Liver (tissue), 9 donors: ENCODE results near the gene MTMR2. TPM values are rescaled to one million over a fixed set of nuclear protein-coding genes. Genes with fewer than 3 reads are reported as not detected.
A peak's percentile ranks its signal among the peaks of the same experiment; 100 is the strongest.

ENCODE experiments used
- DNase-seq: peaks from one replicate; pipeline ENCODE4 v3.0.0-alpha.2; 2017; ENCODE audit warnings: low spot score
- H3K27ac ChIP-seq, 2 donors: one replicate each; pipeline ENCODE4 v1.7.0; 2013; ENCODE audit warnings: inconsistent platforms in 2 of 2, low read length in 2 of 2, control low read depth in 1 of 2, low read depth in 1 of 2, mild to moderate bottlenecking in 1 of 2
- H3K27me3 ChIP-seq, 4 donors: one replicate each; pipeline versions ENCODE4 v1.6.1 to v1.7.0; 2013; ENCODE audit warnings: low read length in 3 of 4, inconsistent platforms in 1 of 4, mild to moderate bottlenecking in 1 of 4, moderate library complexity in 1 of 4; ENCODE audit not compliant: control insufficient read depth in 4 of 4, insufficient read depth in 4 of 4
- H3K36me3 ChIP-seq, 4 donors: one replicate each; pipeline versions ENCODE4 v1.6.1 to v1.7.0; 2013; ENCODE audit warnings: low read length in 3 of 4, mild to moderate bottlenecking in 3 of 4, low read depth in 1 of 4, moderate library complexity in 1 of 4; ENCODE audit not compliant: control insufficient read depth in 4 of 4, insufficient read depth in 3 of 4
- H3K4me1 ChIP-seq, 4 donors: one replicate each; pipeline versions ENCODE4 v1.6.1 to v1.7.0; 2013; ENCODE audit warnings: low read length in 3 of 4, mild to moderate bottlenecking in 3 of 4, moderate library complexity in 1 of 4; ENCODE audit not compliant: control insufficient read depth in 4 of 4, insufficient read depth in 4 of 4
- H3K4me3 ChIP-seq, 3 donors: one replicate each; pipeline versions ENCODE4 v1.6.1 to v1.7.0; 2013; ENCODE audit warnings: low read length in 3 of 3, control low read depth in 1 of 3, low read depth in 1 of 3, mild to moderate bottlenecking in 1 of 3
- H3K9ac ChIP-seq, 2 donors: one replicate each; pipeline ENCODE4 v1.7.0; 2013; ENCODE audit warnings: low read length in 2 of 2, mild to moderate bottlenecking in 2 of 2, moderate library complexity in 2 of 2, control low read depth in 1 of 2, low read depth in 1 of 2
- H3K9me3 ChIP-seq, 4 donors: one replicate each; pipeline versions ENCODE4 v1.6.1 to v1.7.0; 2013; ENCODE audit warnings: low read length in 3 of 4; ENCODE audit not compliant: control insufficient read depth in 4 of 4
- ATF3 ChIP-seq: IDR thresholded peaks from 2 replicates; pipeline ENCODE4 v1.6.1; 2016; ENCODE audit warnings: antibody characterized with exemption
- EGR1 ChIP-seq, 2 donors: IDR thresholded peaks; 2 replicates each; pipeline ENCODE4 v1.6.1; 2016 to 2018; ENCODE audit warnings: antibody characterized with exemption in 2 of 2, low read depth in 2 of 2
- FOXA1 ChIP-seq: IDR thresholded peaks from 2 replicates; pipeline ENCODE4 v1.6.1; 2016; ENCODE audit warnings: antibody characterized with exemption
- FOXA2 ChIP-seq: IDR thresholded peaks from 2 replicates; pipeline ENCODE4 v1.6.1; 2016; ENCODE audit warnings: antibody characterized with exemption
- GABPA ChIP-seq, 2 donors: IDR thresholded peaks in 1 of 2; conservative IDR thresholded peaks in 1 of 2; 2 replicates each; pipeline ENCODE4 v1.6.1; 2016; ENCODE audit warnings: antibody characterized with exemption in 2 of 2, mild to moderate bottlenecking in 1 of 2, moderate library complexity in 1 of 2
- HNF4A ChIP-seq, 2 donors: conservative IDR thresholded peaks; 2 replicates each; pipeline ENCODE4 v1.6.1; 2016; ENCODE audit warnings: antibody characterized with exemption in 2 of 2, mild to moderate bottlenecking in 2 of 2
- HNF4G ChIP-seq: IDR thresholded peaks from 2 replicates; pipeline ENCODE4 v1.6.1; 2016; ENCODE audit warnings: antibody characterized with exemption
- JUND ChIP-seq, 2 donors: IDR thresholded peaks; 2 replicates each; pipeline ENCODE4 v1.6.1; 2016; ENCODE audit warnings: antibody characterized with exemption in 2 of 2
- NR2F2 ChIP-seq: IDR thresholded peaks from 2 replicates; pipeline ENCODE4 v1.6.1; 2016; ENCODE audit warnings: antibody characterized with exemption
- RAD21 ChIP-seq, 2 donors: IDR thresholded peaks; 2 replicates each; pipeline ENCODE4 v1.6.1; 2016; ENCODE audit warnings: antibody characterized with exemption in 2 of 2, mild to moderate bottlenecking in 2 of 2
- RXRA ChIP-seq, 2 donors: IDR thresholded peaks; 2 replicates each; pipeline ENCODE4 v1.6.1; 2017 to 2018; ENCODE audit warnings: antibody characterized with exemption in 2 of 2, mild to moderate bottlenecking in 1 of 2
- SP1 ChIP-seq: IDR thresholded peaks from 2 replicates; pipeline ENCODE4 v1.6.1; 2018; ENCODE audit warnings: antibody characterized with exemption, mild to moderate bottlenecking
- TAF1 ChIP-seq: conservative IDR thresholded peaks from 2 replicates; pipeline ENCODE4 v1.6.1; 2016; ENCODE audit warnings: antibody characterized with exemption, mild to moderate bottlenecking
- YY1 ChIP-seq: IDR thresholded peaks from 2 replicates; pipeline ENCODE4 v1.6.1; 2016; ENCODE audit warnings: antibody characterized with exemption, mild to moderate bottlenecking
- ZBTB33 ChIP-seq: IDR thresholded peaks from 2 replicates; pipeline ENCODE4 v1.6.1; 2016; ENCODE audit warnings: antibody characterized with exemption
- WGBS: extraction: QIAGEN DNeasy Blood & Tissue Kit; methylation state at CpG from one replicate; pipeline ENCODE4 v1.1.7; 2013; 5-methylcytosine and 5-hydroxymethylcytosine counted together
- polyA plus RNA-seq, 2 donors: library from polyadenylated mRNA; stranded (reverse) in 1 of 2; unstranded in 1 of 2; fragments of 200-250 nt in 1 of 2; fragments of >200 nt in 1 of 2; fragmentation: Nextera tagmentation in 1 of 2; extraction: Ambion mirVana in 1 of 2; gene quantifications; one replicate each; pipeline versions ENCODE4 v1.2.1 to v1.2.3, GENCODE V29; 2013 to 2015
- total RNA-seq, 2 donors: library from RNA; depleted of rRNA; stranded (reverse); fragments of >200 nt; gene quantifications; one replicate each; pipeline ENCODE4 v1.2.3, GENCODE V29; 2014
- TF ChIP-seq, protein P1 (sequence below): IDR thresholded peaks from 2 replicates; pipeline ENCODE4 v1.6.1; 2016; ENCODE audit warnings: antibody characterized with exemption, mild to moderate bottlenecking
- TF ChIP-seq, protein P2 (sequence below): fragments of 150-350 bp; IDR thresholded peaks from 2 replicates; pipeline ENCODE4 v1.5.1; 2017; ENCODE audit warnings: improper control_type of control experiment, low read depth, low read length; ENCODE audit not compliant: missing input control
- TF ChIP-seq, protein P3 (sequence below): IDR thresholded peaks from 2 replicates; pipeline ENCODE4 v1.6.1; 2016; ENCODE audit warnings: antibody characterized with exemption
- donor health status: healthy.
- donor health status: healthy.
- donor health status: healthy.
- donor health status: healthy.
- donor health status: healthy.

The MTMR2 gene
- 1 to 10 TPM; 3.7 to 9.5 TPM for total RNA-seq
- 1 to 10 TPM; 2.0 to 2.6 TPM for polyA plus RNA-seq

DNA sequence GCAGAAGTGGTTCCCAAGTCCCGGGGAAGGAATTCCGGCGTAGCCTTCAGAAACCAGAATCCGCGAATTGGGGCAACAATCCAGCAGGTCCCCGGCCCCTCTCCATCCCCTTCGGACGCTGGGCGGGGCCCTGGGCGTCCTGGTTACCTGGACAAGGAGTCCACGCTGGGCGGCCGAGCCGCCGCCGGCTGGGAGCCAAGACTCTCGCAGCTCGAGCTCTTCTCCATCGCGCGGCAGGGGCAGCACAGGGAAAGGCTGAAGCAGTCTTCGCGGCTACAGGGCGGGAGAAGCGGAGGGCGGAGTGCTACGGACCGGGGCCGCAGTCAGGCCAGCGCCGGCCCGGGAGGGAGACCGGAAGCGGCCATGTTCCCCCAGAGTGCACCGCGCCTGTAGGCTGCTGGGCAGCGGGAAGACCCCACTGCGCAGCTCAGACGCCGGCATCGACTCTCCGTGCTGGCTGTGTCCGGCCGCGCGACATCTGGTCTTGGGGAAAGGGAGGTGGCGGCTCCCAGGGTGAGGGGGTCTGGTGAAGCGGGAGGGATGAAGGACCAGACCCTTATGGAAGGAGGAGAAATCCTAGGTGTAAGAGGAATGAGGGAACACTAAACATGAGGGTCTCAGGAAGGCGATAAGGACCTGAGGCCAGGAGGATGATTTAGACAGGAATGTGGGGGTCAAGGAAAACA lies at the start of gene MTMR2:
TSS of gene MTMR2 (minus strand) at position 380 of the 686 bp plus-strand sequence. CDS start at position 227, 153 bp downstream.
- Histone ChIP-seq H3K9me3 (no peaks in the 10 kb centered on the region), H3K4me1 (peaks cover 0 to 13% (median 10%) of the 10 kb centered on the region in 4 donors), H3K36me3 (no peaks in the 10 kb centered on the region), H3K27me3 (no peaks in the 10 kb centered on the region), H3K27ac (peak within 1 kb of the TSS; percentile 71 to 83), H3K9ac (peak within 1 kb of the TSS; percentile 57 to 77), H3K4me3 (peak within 1 kb of the TSS; percentile 85 to 95 (median 92))
- peak; percentile 77 for DNase-seq
- TF ChIP-seq GABPA (IDR thresholded peaks at IDR 0.05 in 1 of 2, conservative IDR thresholded peaks at IDR 0.05 in 1 of 2) (peak; percentile 29 to 87), YY1 (peak; percentile 98), TAF1 (peak; percentile 79), FOXA2 (no peak), FOXA1 (no peak), ATF3 (no peak), EGR1 (IDR thresholded peaks at IDR 0.05; ENCODE audit: low read depth in 2 of 2) (no peak), HNF4A (conservative IDR thresholded peaks at IDR 0.05) (no peak), JUND (IDR thresholded peaks at IDR 0.05) (no peak), SP1 (no peak), RXRA (IDR thresholded peaks at IDR 0.05) (no peak), RAD21 (IDR thresholded peaks at IDR 0.05) (peak in 1 of 2 donors; percentile 15)
- under 1% methylated on average over 49 of the region's 49 CpGs for WGBS

GRCh38 chr11:95972060-95972459 lies 48.2 kb upstream of the MTMR2 start:
- Histone ChIP-seq H3K9me3 (no peaks in the 10 kb centered on the region), H3K36me3 (no peaks in the 10 kb centered on the region), H3K9ac (no peak overlapping the region), H3K4me3 (no peak overlapping the region), H3K4me1 (no peaks in the 10 kb centered on the region), H3K27me3 (no peaks in the 10 kb centered on the region), H3K27ac (no peak overlapping the region)
- WGBS = 42% methylated on average over 2 of the region's 2 CpGs
- no peak for DNase-seq
- no peak for TF ChIP-seq YY1
- no peak for TF ChIP-seq RXRA (IDR thresholded peaks at IDR 0.05)
- no peak for TF ChIP-seq JUND (IDR thresholded peaks at IDR 0.05)
- no peak for TF ChIP-seq FOXA1
- no peak for TF ChIP-seq NR2F2
- TF ChIP-seq GABPA (IDR thresholded peaks at IDR 0.05 in 1 of 2, conservative IDR thresholded peaks at IDR 0.05 in 1 of 2) = no peak
- no peak for TF ChIP-seq RAD21 (IDR thresholded peaks at IDR 0.05)
- TF ChIP-seq ZBTB33 = no peak
- TF ChIP-seq, protein P1, sequence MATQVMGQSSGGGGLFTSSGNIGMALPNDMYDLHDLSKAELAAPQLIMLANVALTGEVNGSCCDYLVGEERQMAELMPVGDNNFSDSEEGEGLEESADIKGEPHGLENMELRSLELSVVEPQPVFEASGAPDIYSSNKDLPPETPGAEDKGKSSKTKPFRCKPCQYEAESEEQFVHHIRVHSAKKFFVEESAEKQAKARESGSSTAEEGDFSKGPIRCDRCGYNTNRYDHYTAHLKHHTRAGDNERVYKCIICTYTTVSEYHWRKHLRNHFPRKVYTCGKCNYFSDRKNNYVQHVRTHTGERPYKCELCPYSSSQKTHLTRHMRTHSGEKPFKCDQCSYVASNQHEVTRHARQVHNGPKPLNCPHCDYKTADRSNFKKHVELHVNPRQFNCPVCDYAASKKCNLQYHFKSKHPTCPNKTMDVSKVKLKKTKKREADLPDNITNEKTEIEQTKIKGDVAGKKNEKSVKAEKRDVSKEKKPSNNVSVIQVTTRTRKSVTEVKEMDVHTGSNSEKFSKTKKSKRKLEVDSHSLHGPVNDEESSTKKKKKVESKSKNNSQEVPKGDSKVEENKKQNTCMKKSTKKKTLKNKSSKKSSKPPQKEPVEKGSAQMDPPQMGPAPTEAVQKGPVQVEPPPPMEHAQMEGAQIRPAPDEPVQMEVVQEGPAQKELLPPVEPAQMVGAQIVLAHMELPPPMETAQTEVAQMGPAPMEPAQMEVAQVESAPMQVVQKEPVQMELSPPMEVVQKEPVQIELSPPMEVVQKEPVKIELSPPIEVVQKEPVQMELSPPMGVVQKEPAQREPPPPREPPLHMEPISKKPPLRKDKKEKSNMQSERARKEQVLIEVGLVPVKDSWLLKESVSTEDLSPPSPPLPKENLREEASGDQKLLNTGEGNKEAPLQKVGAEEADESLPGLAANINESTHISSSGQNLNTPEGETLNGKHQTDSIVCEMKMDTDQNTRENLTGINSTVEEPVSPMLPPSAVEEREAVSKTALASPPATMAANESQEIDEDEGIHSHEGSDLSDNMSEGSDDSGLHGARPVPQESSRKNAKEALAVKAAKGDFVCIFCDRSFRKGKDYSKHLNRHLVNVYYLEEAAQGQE = no peak
- TF ChIP-seq, protein P2, sequence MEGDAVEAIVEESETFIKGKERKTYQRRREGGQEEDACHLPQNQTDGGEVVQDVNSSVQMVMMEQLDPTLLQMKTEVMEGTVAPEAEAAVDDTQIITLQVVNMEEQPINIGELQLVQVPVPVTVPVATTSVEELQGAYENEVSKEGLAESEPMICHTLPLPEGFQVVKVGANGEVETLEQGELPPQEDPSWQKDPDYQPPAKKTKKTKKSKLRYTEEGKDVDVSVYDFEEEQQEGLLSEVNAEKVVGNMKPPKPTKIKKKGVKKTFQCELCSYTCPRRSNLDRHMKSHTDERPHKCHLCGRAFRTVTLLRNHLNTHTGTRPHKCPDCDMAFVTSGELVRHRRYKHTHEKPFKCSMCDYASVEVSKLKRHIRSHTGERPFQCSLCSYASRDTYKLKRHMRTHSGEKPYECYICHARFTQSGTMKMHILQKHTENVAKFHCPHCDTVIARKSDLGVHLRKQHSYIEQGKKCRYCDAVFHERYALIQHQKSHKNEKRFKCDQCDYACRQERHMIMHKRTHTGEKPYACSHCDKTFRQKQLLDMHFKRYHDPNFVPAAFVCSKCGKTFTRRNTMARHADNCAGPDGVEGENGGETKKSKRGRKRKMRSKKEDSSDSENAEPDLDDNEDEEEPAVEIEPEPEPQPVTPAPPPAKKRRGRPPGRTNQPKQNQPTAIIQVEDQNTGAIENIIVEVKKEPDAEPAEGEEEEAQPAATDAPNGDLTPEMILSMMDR = no peak
- TF ChIP-seq FOXA2 = no peak
- no peak for TF ChIP-seq HNF4A (conservative IDR thresholded peaks at IDR 0.05)
- TF ChIP-seq, protein P3, sequence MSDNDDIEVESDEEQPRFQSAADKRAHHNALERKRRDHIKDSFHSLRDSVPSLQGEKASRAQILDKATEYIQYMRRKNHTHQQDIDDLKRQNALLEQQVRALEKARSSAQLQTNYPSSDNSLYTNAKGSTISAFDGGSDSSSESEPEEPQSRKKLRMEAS = no peak
- no peak for TF ChIP-seq TAF1
- TF ChIP-seq HNF4G = no peak
- no peak for TF ChIP-seq ATF3
- TF ChIP-seq SP1 = no peak
- TF ChIP-seq EGR1 (IDR thresholded peaks at IDR 0.05; ENCODE audit: low read depth in 2 of 2) = no peak
